CD4-positive, CD25-positive, alpha-beta regulatory T cell (primary cell): Measurements from ENCODE around the gene CDK11B. TPM values are rescaled to one million over a fixed set of nuclear protein-coding genes. Genes with fewer than 3 reads are reported as not detected.
A peak's percentile ranks its signal among the peaks of the same experiment; 100 is the strongest.
"Not testable (repeated sequence)": the region's sequence is repeated elsewhere in the genome, so short reads cannot be mapped to it uniquely, and the experiment has no call there.

Experiments
- ATAC-seq, 2 donors: fragments of 150-1000 bp; cut with Tn5 transposase; one replicate each; pipeline ENCODE4 v1.10.0; 2021; ENCODE audit warnings: low read depth in 2 of 2, moderate number of reproducible peaks in 2 of 2, moderate library complexity in 1 of 2
- DNase-seq, 3 donors: peaks; one replicate each; pipeline versions ENCODE4 v3.0.0 to v3.0.0-alpha.2; 2012 to 2022; ENCODE audit warnings: mixed read lengths in 1 of 3
- H3K27ac ChIP-seq: one replicate; pipeline ENCODE4 v1.7.0; 2013; ENCODE audit warnings: mild to moderate bottlenecking, low read length; ENCODE audit not compliant: insufficient read depth, poor library complexity, severe bottlenecking
- H3K27me3 ChIP-seq: one replicate; pipeline ENCODE4 v1.7.0; 2013; ENCODE audit warnings: low read length; ENCODE audit not compliant: control insufficient read depth, insufficient read depth
- H3K36me3 ChIP-seq: one replicate; pipeline ENCODE4 v1.7.0; 2013; ENCODE audit warnings: mild to moderate bottlenecking, low read length, moderate library complexity; ENCODE audit not compliant: control insufficient read depth, insufficient read depth
- H3K4me1 ChIP-seq: 2 replicates; pipeline ENCODE4 v1.7.0; 2013; ENCODE audit warnings: mild to moderate bottlenecking, low read length; ENCODE audit not compliant: insufficient read depth, control insufficient read depth, poor library complexity, severe bottlenecking
- H3K4me3 ChIP-seq: one replicate; pipeline ENCODE4 v1.7.0; 2013; ENCODE audit warnings: low read depth, mild to moderate bottlenecking, low read length, moderate library complexity
- H3K9me3 ChIP-seq, 2 experiments: 1 replicate in 1 of 2; 2 replicates in 1 of 2; pipeline ENCODE4 v1.7.0; 2013; ENCODE audit warnings: low read length in 2 of 2, mild to moderate bottlenecking in 1 of 2, moderate library complexity in 1 of 2; ENCODE audit not compliant: control insufficient read depth in 2 of 2
- H3K27ac Mint-ChIP-seq, 3 donors: one replicate each; pipeline ENCODE4 v1.8.0; 2020 to 2022; ENCODE audit warnings: mild to moderate bottlenecking in 3 of 3, mixed read lengths in 3 of 3, moderate library complexity in 2 of 3
- H3K27me3 Mint-ChIP-seq: one replicate; pipeline ENCODE4 v1.8.0; 2022; ENCODE audit warnings: mild to moderate bottlenecking, mixed read lengths
- H3K36me3 Mint-ChIP-seq: one replicate; pipeline ENCODE4 v1.8.0; 2020; ENCODE audit warnings: mixed read lengths
- H3K4me1 Mint-ChIP-seq, 4 donors: one replicate each; pipeline ENCODE4 v1.8.0; 2020 to 2022; ENCODE audit warnings: mixed read lengths in 4 of 4, mild to moderate bottlenecking in 1 of 4
- H3K4me3 Mint-ChIP-seq, 4 donors: one replicate each; pipeline ENCODE4 v1.8.0; 2020 to 2022; ENCODE audit warnings: mild to moderate bottlenecking in 4 of 4, mixed read lengths in 4 of 4, moderate library complexity in 3 of 4
- H3K9me3 Mint-ChIP-seq, 7 donors: one replicate each; pipeline ENCODE4 v1.8.0; 2020 to 2022; ENCODE audit warnings: mixed read lengths in 7 of 7, mild to moderate bottlenecking in 3 of 7, moderate library complexity in 2 of 7
- polyA plus RNA-seq, 4 donors: library from polyadenylated mRNA; unstranded; fragments of 300-500 nt; fragmentation: Illumina TruSeq; gene quantifications; one replicate each; pipeline ENCODE4 v1.2.3, GENCODE V29; 2021
- total RNA-seq: library from RNA; stranded (reverse); gene quantifications from one replicate; pipeline ENCODE4 v1.2.3, GENCODE V29; 2022

The CDK11B gene
- 47.2 TPM for total RNA-seq
- polyA plus RNA-seq = 10 to 100 TPM in 1 of 4 donors, 1 to 10 TPM in 3; 9.3 to 11.3 (median 9.7) TPM

- Mint-ChIP-seq H3K4me3 (peak within 1 kb of the TSS; percentile 95 to 97 (median 97)), H3K27ac (peak within 1 kb of the TSS; percentile 99 to 100 (median 99)), H3K4me1 (peaks cover 2 to 15% (median 8%) of the 10 kb centered on the region in 4 donors)
- not testable (repeated sequence) for H3K27me3 ChIP-seq, H3K27me3 Mint-ChIP-seq, H3K36me3 Mint-ChIP-seq, H3K9me3 Mint-ChIP-seq, H3K9me3 ChIP-seq, H3K36me3 ChIP-seq, H3K4me1 ChIP-seq
- ATAC-seq = peak; percentile 97
- peak; percentile 97 to 98 (median 97) for DNase-seq
- Histone ChIP-seq H3K27ac (peak within 1 kb of the TSS; percentile 91), H3K4me3 (peak within 1 kb of the TSS; percentile 69)
Observed at GRCh38 chr1:1658583-1659549, at the start of gene CDK11B. TSS of gene CDK11B (minus strand) at chr1:1659004. CDS start at chr1:1657485, 1,519 bp downstream.

- H3K9me3 Mint-ChIP-seq, H3K4me3 ChIP-seq, H3K27me3 ChIP-seq, H3K4me1 ChIP-seq, ATAC-seq, H3K9me3 ChIP-seq, H3K36me3 ChIP-seq, H3K4me3 Mint-ChIP-seq, H3K27me3 Mint-ChIP-seq, DNase-seq, H3K27ac Mint-ChIP-seq, H3K36me3 Mint-ChIP-seq, H3K4me1 Mint-ChIP-seq, H3K27ac ChIP-seq: not testable (repeated sequence)
Observed at GRCh38 chr1:1707897-1708296, 49.1 kb upstream of the CDK11B start.

DNA sequence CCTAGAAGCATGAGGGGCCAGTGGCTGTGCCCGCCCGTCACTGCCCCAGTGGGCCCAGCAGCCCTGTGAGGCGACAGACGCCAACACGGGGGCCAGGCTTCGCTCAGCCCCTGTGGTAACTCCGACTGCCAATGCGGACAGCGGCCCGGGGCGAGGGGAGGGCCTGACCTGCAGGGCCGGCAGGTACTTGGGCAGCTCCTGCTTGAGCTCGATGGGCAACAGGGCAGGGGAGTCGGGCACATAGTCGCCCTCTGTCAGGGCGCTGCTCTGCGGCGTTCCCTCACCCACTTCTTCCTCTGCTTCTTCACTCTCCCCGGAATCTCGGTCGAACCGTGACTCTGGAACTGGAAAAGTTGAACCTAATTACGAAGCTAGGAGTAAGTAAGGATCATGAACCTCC, 48.4 kb upstream of the CDK11B start:
- not testable (repeated sequence) for H3K9me3 ChIP-seq, H3K4me3 ChIP-seq, H3K9me3 Mint-ChIP-seq, H3K27ac Mint-ChIP-seq, H3K4me3 Mint-ChIP-seq, H3K4me1 ChIP-seq, H3K36me3 Mint-ChIP-seq, H3K27me3 Mint-ChIP-seq, H3K36me3 ChIP-seq, DNase-seq, H3K27ac ChIP-seq, H3K4me1 Mint-ChIP-seq, H3K27me3 ChIP-seq, ATAC-seq

DNA sequence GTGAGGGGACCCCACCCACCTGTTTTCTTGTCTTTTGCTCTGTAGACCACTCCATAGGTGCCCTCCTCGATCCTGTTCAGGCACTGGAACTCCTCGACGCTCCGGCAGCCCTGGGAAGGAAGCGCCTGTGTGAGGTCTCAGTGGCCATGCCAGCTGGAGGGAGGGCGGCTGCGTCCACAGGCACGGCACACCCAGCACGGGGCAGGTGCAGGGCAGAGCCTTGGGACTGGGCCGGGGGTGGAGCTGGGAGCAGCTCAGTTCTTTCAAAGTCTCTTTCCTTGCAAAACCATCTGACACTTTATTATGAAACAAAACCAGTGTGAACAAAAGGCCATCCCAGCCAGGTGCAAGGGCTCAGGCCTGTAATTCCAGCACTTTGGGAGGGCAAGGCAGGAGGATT, 46.8 kb upstream of the CDK11B start:
- H3K36me3 Mint-ChIP-seq, H3K4me3 Mint-ChIP-seq, H3K27me3 Mint-ChIP-seq, H3K4me3 ChIP-seq, H3K27ac Mint-ChIP-seq, ATAC-seq, H3K9me3 Mint-ChIP-seq, H3K9me3 ChIP-seq, H3K4me1 ChIP-seq, DNase-seq, H3K36me3 ChIP-seq, H3K4me1 Mint-ChIP-seq, H3K27me3 ChIP-seq, H3K27ac ChIP-seq: not testable (repeated sequence)

DNA sequence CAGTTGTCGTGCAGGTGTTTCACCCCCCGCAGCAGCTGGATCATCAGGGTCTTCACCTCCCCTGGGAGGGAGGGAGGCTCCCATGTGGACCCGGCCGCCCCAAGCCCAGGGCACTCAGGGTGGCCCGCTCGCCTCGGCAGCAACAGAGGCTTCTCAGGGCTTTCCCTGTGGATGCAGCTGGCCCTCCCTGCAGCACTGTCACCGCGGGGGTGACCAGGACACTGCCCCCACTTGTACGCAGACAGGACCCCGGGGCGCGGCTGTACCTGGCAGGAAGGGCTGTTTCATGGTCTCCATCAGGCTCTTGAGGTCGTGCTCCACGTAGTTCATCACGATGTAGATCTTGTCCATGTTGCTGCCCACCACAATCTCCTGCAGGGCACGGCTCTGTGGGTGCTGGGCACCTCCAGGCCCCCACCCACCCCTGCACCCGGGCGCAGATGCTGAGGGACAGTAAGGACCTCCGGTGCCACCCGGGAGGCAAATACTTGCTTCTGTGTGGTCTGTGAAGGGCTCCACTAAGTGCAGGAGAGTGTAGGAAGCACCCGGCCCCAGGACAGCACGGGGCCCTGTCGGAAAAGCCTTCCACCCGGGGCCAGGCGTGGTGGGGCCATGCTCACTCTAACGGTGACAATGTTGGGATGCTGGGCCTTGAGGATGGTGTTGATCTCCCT, 45.6 kb upstream of the CDK11B start:
- not testable (repeated sequence) for H3K27ac Mint-ChIP-seq, H3K4me1 ChIP-seq, H3K27me3 Mint-ChIP-seq, ATAC-seq, H3K9me3 Mint-ChIP-seq, H3K4me3 Mint-ChIP-seq, H3K27ac ChIP-seq, H3K4me1 Mint-ChIP-seq, H3K36me3 ChIP-seq, H3K4me3 ChIP-seq, DNase-seq, H3K36me3 Mint-ChIP-seq, H3K9me3 ChIP-seq, H3K27me3 ChIP-seq

- no peaks in the 10 kb centered on the region for H3K27me3 ChIP-seq
- Mint-ChIP-seq H3K27me3 (no peaks in the 10 kb centered on the region), H3K4me1 (no peaks in the 10 kb centered on the region), H3K36me3 (no peaks in the 10 kb centered on the region), H3K9me3 (no peaks in the 10 kb centered on the region), H3K27ac (no peak overlapping the region), H3K4me3 (no peak overlapping the region)
- H3K4me3 ChIP-seq = no peak overlapping the region
- DNase-seq = no peak
- no peaks in the 10 kb centered on the region for H3K4me1 ChIP-seq
- no peak for ATAC-seq
- H3K36me3 ChIP-seq = peaks cover 6% of the 10 kb centered on the region
- H3K9me3 ChIP-seq = no peaks in the 10 kb centered on the region
- no peak overlapping the region for H3K27ac ChIP-seq
Observed at GRCh38 chr1:1703796-1704195, 45.0 kb upstream of the CDK11B start.

DNA sequence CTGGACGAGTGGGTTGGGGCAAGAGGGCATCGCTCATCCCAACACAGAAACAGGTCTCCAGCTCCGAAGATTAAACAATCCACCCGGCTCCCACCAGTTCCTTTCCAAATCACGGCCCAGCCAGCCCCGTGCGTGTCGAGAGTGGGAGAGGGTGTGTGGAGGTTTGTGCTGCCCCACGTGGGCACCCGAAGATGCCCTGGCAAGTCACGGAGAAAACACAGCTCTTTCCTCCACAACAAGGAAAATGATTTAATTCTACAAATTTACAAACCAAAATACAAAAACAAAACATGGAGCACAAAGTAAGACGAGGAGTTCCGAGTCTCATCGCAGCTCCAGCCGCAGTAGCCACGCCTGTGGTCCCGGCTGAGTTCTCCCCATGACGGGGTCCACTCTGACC, 43.7 kb upstream of the CDK11B start:
- H3K27me3 ChIP-seq, ATAC-seq, H3K4me3 ChIP-seq, H3K27ac ChIP-seq, H3K4me3 Mint-ChIP-seq, H3K4me1 Mint-ChIP-seq, H3K27ac Mint-ChIP-seq, H3K4me1 ChIP-seq, H3K27me3 Mint-ChIP-seq, DNase-seq, H3K9me3 Mint-ChIP-seq, H3K9me3 ChIP-seq, H3K36me3 Mint-ChIP-seq, H3K36me3 ChIP-seq: not testable (repeated sequence)

GRCh38 chr1:1700557-1700956, 41.8 kb upstream of the CDK11B start:
- not testable (repeated sequence) for H3K27me3 Mint-ChIP-seq, H3K4me1 Mint-ChIP-seq, H3K9me3 Mint-ChIP-seq, DNase-seq, ATAC-seq, H3K27ac Mint-ChIP-seq, H3K27me3 ChIP-seq, H3K36me3 ChIP-seq, H3K9me3 ChIP-seq, H3K36me3 Mint-ChIP-seq, H3K4me3 Mint-ChIP-seq, H3K27ac ChIP-seq, H3K4me1 ChIP-seq, H3K4me3 ChIP-seq
